GM23248 (cell line): ENCODE measurements around the gene SMPD3. TPM values are rescaled to one million over a fixed set of nuclear protein-coding genes. Genes with fewer than 3 reads are reported as not detected.

Experiments used
- DNase-seq: peaks from one replicate; pipeline ENCODE4 v3.0.0-alpha.2; 2015
- H2AFZ ChIP-seq: fragments of 200-600 bp; sonication (generic); 2 replicates; pipeline ENCODE4 v1.6.1; 2016; ENCODE audit warnings: antibody characterized with exemption
- H3F3A ChIP-seq: fragments of 200-600 bp; sonication (generic); 2 replicates; pipeline ENCODE4 v1.6.1; 2016; ENCODE audit warnings: mild to moderate bottlenecking, antibody characterized with exemption, mixed run types; ENCODE audit not compliant: insufficient read depth
- H3K27ac ChIP-seq: fragments of 200-600 bp; sonication (generic); 2 replicates; pipeline ENCODE4 v1.5.1; 2016; ENCODE audit warnings: mild to moderate bottlenecking
- H3K27me3 ChIP-seq: fragments of 200-600 bp; sonication (generic); replicated peaks from 2 replicates; pipeline ENCODE4 v1.6.1; 2016; ENCODE audit warnings: mild to moderate bottlenecking; ENCODE audit not compliant: insufficient read depth
- H3K36me3 ChIP-seq: fragments of 200-600 bp; sonication (generic); 2 replicates; pipeline ENCODE4 v1.6.1; 2016; ENCODE audit warnings: low read depth, mild to moderate bottlenecking
- H3K4me1 ChIP-seq: fragments of 200-600 bp; sonication (generic); 2 replicates; pipeline ENCODE4 v1.6.1; 2016; ENCODE audit warnings: mild to moderate bottlenecking; ENCODE audit not compliant: insufficient read depth
- H3K4me2 ChIP-seq: fragments of 200-600 bp; sonication (generic); one replicate; pipeline ENCODE4 v1.6.1; 2016; ENCODE audit warnings: mild to moderate bottlenecking; ENCODE audit not compliant: unreplicated experiment
- H3K4me3 ChIP-seq: fragments of 200-600 bp; sonication (generic); 2 replicates; pipeline ENCODE4 v1.5.1; 2016; ENCODE audit warnings: mild to moderate bottlenecking
- H3K79me2 ChIP-seq: fragments of 200-600 bp; sonication (generic); 2 replicates; pipeline ENCODE4 v1.6.1; 2016; ENCODE audit warnings: mild to moderate bottlenecking; ENCODE audit not compliant: insufficient read depth
- H3K9ac ChIP-seq: fragments of 200-600 bp; sonication (generic); 2 replicates; pipeline ENCODE4 v1.6.1; 2016; ENCODE audit warnings: mild to moderate bottlenecking
- H3K9me2 ChIP-seq: fragments of 200-600 bp; sonication (generic); 2 replicates; pipeline ENCODE4 v1.6.1; 2016; ENCODE audit warnings: mixed run types, mild to moderate bottlenecking, moderate library complexity; ENCODE audit not compliant: insufficient read depth
- H3K9me3 ChIP-seq: fragments of 200-600 bp; sonication (generic); one replicate; pipeline ENCODE4 v1.6.1; 2017; ENCODE audit warnings: low read depth
- H4K20me1 ChIP-seq: fragments of 200-600 bp; sonication (generic); 2 replicates; pipeline ENCODE4 v1.6.0; 2016; ENCODE audit not compliant: insufficient read depth
- EZH2 ChIP-seq: fragments of 200-600 bp; sonication (generic); IDR thresholded peaks from 2 replicates; pipeline ENCODE4 v1.6.1; 2018; ENCODE audit warnings: antibody characterized with exemption, mild to moderate bottlenecking; ENCODE audit not compliant: insufficient read depth, poor library complexity, severe bottlenecking
- EZH2phosphoT487 ChIP-seq: fragments of 200-600 bp; sonication (generic); IDR thresholded peaks from 2 replicates; pipeline ENCODE4 v1.6.1; 2018; ENCODE audit warnings: antibody characterized with exemption, moderate library complexity, mild to moderate bottlenecking, low read depth; ENCODE audit not compliant: insufficient read depth
- WGBS, 2 experiments: methylation state at CpG; one replicate each; pipeline ENCODE4 v1.1.6; 2015 to 2017; ENCODE audit warnings: low lambda C conversion rate in 2 of 2, low coverage in 1 of 2; ENCODE audit errors: missing lambda C conversion rate in 2 of 2; 5-methylcytosine and 5-hydroxymethylcytosine counted together
- in situ Hi-C: fragments of 300-500 bp; cut with MboI; formaldehyde crosslinking; loops from 2 replicates; pipeline ENCODE4 v1.15.0; 2020
- polyA plus RNA-seq: library from polyadenylated mRNA; unstranded; fragments of >200 nt; fragmentation: Nextera tagmentation; extraction: Ambion mirVana; gene quantifications from 2 replicates; pipeline ENCODE4 v1.2.1, GENCODE V29; 2016
- total RNA-seq: library from RNA; depleted of rRNA; stranded (reverse); fragments of >200 nt; shearing (Covaris generic); gene quantifications from 2 replicates; pipeline ENCODE4 v1.2.3, GENCODE V29; 2014

The SMPD3 gene
- total and polyA plus RNA-seq, 2 experiments from 2014 or later = 0.24 to 0.32 TPM

DNA sequence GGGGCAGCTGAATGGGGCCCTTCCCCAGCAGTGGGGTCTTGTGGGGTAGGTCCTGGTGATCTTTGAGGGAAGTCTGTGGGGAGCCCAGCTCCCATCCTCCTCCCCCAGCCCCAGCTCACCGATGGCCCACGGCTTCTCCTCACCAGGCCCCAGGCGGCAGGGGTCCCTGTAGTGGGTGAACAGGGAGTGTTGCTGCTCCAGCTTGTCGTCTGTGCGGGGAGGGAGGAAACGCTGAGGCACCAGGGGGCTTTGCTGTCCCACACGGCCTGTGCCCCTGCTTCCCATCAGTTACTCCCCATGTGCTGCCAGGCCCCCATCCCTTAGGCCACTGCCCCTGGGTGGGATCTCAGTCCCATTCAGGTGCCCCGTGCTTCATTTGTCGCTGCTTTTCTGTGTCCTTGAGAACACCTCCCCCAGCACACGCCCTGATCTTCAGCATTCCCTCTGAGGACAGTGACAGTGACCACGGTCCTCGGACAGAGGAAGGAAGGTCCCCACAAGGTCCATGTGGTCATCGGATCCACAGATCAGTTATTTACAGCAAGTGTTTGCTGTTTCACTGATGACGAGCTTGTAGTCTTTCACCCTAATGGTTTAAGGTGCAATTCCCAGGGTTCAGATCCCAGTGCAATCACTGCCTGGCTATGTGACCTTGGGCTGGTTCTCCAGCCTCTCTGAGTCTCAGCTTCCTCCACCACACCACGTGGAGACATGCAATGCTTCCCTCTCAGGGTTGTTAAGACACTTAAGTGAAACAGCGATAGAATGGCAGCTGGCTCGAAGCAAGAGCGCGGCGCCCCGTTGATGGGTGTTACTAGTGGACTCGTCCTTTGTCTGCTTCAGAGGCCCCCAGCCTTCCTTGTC lies 84.4 kb downstream of the SMPD3 start:
- no peaks in the 10 kb centered on the region for H3K9me3 ChIP-seq
- no peaks in the 10 kb centered on the region for H3K79me2 ChIP-seq
- H3K4me2 ChIP-seq = no peak overlapping the region
- no peaks in the 10 kb centered on the region for H3K4me1 ChIP-seq
- TF ChIP-seq EZH2phosphoT487 (no peak), EZH2 (no peak)
- H3K27me3 ChIP-seq = no peaks in the 10 kb centered on the region
- no peaks in the 10 kb centered on the region for H3K36me3 ChIP-seq
- no peak overlapping the region for H3K4me3 ChIP-seq
- no peak overlapping the region for H3K27ac ChIP-seq
- H3K9me2 ChIP-seq = no peaks in the 10 kb centered on the region
- H3F3A ChIP-seq = 0 out of 2 replicates have a peak, but pooled peaks cover 3% of the 10 kb centered on the region
- H2AFZ ChIP-seq = no peak overlapping the region
- H4K20me1 ChIP-seq = no peaks in the 10 kb centered on the region
- H3K9ac ChIP-seq = no peak overlapping the region
- WGBS, 2 experiments = 76 to 78% methylated on average over 19 to 22 of the region's 22 CpGs
- DNase-seq = no peak
- in situ Hi-C loops = no loop called here

DNA sequence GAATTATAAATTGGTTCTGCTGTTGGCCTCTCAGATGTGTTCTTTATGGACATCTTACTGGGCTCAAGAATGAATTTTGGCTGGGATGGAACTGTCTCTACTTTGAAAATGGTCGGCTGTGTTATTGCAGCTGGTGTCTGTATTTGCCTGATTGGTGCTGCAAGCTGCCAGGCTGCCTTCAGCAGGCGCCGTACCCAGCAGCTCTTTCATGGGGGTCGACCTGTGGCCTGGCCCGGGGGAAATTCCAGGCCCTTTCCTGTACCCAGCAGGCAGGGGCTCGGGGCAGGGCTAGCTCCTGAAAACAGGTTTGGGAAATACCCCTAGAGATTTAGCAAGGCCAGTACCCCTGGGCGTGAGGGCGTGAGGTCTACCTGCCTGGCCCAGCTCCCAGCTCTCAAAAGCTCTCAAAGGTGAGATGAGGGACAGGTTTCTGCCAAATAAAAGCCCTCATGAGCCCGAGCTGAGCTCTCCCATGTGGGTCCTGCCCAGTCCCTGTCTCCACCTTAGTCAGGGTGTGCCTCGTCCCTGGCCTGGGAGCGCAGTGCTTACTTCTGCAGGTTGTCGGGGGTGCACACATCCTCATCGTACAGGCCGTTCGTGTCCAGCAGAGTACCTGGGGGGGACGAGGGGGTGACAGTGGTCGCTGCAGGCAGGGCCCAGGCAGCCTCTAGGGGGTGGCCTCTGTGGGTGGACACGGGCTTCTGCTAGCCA lies 85.2 kb downstream of the SMPD3 start:
- no peak for DNase-seq
- TF ChIP-seq EZH2phosphoT487 (no peak), EZH2 (no peak)
- no peak overlapping the region for H3K9ac ChIP-seq
- H3K27me3 ChIP-seq = no peaks in the 10 kb centered on the region
- no peaks in the 10 kb centered on the region for H3K9me2 ChIP-seq
- H3K79me2 ChIP-seq = no peaks in the 10 kb centered on the region
- no peaks in the 10 kb centered on the region for H3K36me3 ChIP-seq
- no peak overlapping the region for H3K4me2 ChIP-seq
- in situ Hi-C loops = no loop called here
- H3K4me1 ChIP-seq = no peaks in the 10 kb centered on the region
- WGBS, 2 experiments = 68 to 70% methylated on average over 17 to 18 of the region's 18 CpGs
- H3K4me3 ChIP-seq = no peak overlapping the region
- 0 out of 2 replicates have a peak, but pooled peaks cover 3% of the 10 kb centered on the region for H3F3A ChIP-seq
- no peaks in the 10 kb centered on the region for H3K9me3 ChIP-seq
- H2AFZ ChIP-seq = no peak overlapping the region
- no peaks in the 10 kb centered on the region for H4K20me1 ChIP-seq
- no peak overlapping the region for H3K27ac ChIP-seq

DNA sequence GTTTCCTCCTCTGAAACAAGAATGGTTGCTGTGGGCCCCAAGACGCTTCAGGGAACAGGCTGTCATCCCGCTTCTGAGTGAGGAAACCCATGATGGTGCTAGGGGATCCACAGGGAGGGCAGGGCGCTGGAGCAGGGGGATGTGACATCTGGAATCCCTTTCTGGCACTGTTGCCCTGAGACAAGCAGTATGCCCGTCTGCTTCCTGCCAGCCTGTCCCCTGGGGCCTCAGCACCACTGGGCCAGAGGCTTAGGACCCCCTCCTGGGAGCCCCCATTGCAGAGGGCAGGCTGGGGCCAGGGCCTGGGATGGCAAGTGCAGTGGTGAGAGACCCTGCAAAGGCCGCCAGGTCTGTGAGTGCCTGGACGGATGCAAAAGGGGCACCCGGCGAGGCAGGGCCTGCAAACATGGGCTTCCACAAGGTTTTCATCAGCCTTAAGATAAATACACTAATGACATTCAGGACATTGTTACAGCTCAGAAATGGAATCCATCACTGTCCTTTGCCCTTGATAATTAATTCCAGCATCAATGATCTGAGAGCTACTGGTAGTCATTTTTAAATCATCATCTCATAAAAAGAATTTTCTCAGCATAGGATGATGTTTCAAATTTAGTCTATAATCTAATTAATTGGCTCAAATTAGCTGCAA lies 85.9 kb downstream of the SMPD3 start:
- Histone ChIP-seq H3K4me1 (no peaks in the 10 kb centered on the region), H3K36me3 (no peaks in the 10 kb centered on the region), H3K4me3 (no peak overlapping the region), H3K79me2 (no peaks in the 10 kb centered on the region), H3K27ac (no peak overlapping the region), H3K9me2 (no peaks in the 10 kb centered on the region), H3K4me2 (no peak overlapping the region), H3K9me3 (no peaks in the 10 kb centered on the region), H3F3A (0 out of 2 replicates have a peak, but pooled peaks cover 3% of the 10 kb centered on the region), H3K27me3 (no peaks in the 10 kb centered on the region), H3K9ac (no peak overlapping the region), H2AFZ (no peak overlapping the region), H4K20me1 (no peaks in the 10 kb centered on the region)
- no peak for DNase-seq
- TF ChIP-seq EZH2 (no peak), EZH2phosphoT487 (no peak)
- WGBS, 2 experiments = 49 to 61% methylated on average over 6 to 8 of the region's 8 CpGs
- in situ Hi-C loops = no loop called here

DNA sequence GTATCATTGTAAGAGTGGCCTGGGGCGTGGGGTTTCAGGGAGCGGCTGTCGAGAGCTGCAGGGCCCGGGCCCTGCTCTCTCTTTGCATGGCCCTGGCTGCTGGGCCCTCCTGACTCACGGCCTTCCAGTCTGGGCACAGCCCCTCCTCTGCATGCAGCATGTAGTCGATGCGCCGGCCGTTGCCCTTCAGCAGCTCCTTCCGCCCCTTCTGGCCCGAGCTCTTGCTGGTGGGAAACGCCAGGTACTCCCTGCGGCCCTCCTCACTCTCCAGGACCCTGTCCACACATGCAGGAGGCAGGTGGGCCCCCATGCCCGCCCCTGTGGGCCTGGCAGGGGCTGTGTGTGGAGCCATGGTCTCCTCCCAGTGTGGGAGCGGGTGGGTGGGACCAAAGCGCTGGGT lies 86.8 kb downstream of the SMPD3 start:
- H3K27ac ChIP-seq = no peak overlapping the region
- TF ChIP-seq EZH2phosphoT487 (no peak), EZH2 (no peak)
- DNase-seq = peak; percentile 12
- H3K4me2 ChIP-seq = no peak overlapping the region
- no peak overlapping the region for H3K9ac ChIP-seq
- no peaks in the 10 kb centered on the region for H3K4me1 ChIP-seq
- no peaks in the 10 kb centered on the region for H4K20me1 ChIP-seq
- H3K79me2 ChIP-seq = no peaks in the 10 kb centered on the region
- H3K9me3 ChIP-seq = no peaks in the 10 kb centered on the region
- no peaks in the 10 kb centered on the region for H3K36me3 ChIP-seq
- in situ Hi-C loops = no loop called here
- no peak overlapping the region for H2AFZ ChIP-seq
- H3K4me3 ChIP-seq = no peak overlapping the region
- 0 out of 2 replicates have a peak, but pooled peaks cover 3% of the 10 kb centered on the region for H3F3A ChIP-seq
- H3K27me3 ChIP-seq = no peaks in the 10 kb centered on the region
- H3K9me2 ChIP-seq = no peaks in the 10 kb centered on the region
- 60 to 73% methylated on average over 11 to 16 of the region's 16 CpGs for WGBS, 2 experiments
